NCI-H146 treated with DMSO at 0.1 percent for 48 hours (cell line): Measurements from ENCODE around the gene ALKBH2.

Experiments
- DNase-seq: peaks from one replicate; lab custom pipeline; 2025; ENCODE audit not compliant: unreplicated experiment; lab: John Stamatoyannopoulos, UW

The ALKBH2 gene

GRCh38 chr12:109114644-109115043 is 21.4 kb upstream of the ALKBH2 start:
- DNase-seq = no peak

- DNase-seq = no peak
These were observed 20.5 kb upstream of the ALKBH2 start for GRCh38 chr12:109113661-109114321.

GRCh38 chr12:109112720-109113465 is 19.6 kb upstream of the ALKBH2 start:
- DNase-seq = no peak

GRCh38 chr12:109110988-109111495 is 17.8 kb upstream of the ALKBH2 start:
- DNase-seq = no peak

GRCh38 chr12:109109746-109110350 is 16.6 kb upstream of the ALKBH2 start:
- no peak for DNase-seq

- DNase-seq = no peak
These were observed 11.9 kb upstream of the ALKBH2 start for GRCh38 chr12:109105176-109105575.

- no peak for DNase-seq
These were observed 9.2 kb upstream of the ALKBH2 start for GRCh38 chr12:109102491-109102890.

GRCh38 chr12:109100741-109101140 is 7.5 kb upstream of the ALKBH2 start:
- DNase-seq = no peak

- no peak for DNase-seq
These were observed 6.3 kb upstream of the ALKBH2 start for GRCh38 chr12:109099431-109100020.

GRCh38 chr12:109098651-109099050 is 5.4 kb upstream of the ALKBH2 start:
- DNase-seq = no peak

- DNase-seq = no peak
These were observed 4.9 kb upstream of the ALKBH2 start for GRCh38 chr12:109098183-109098604.

- DNase-seq = peak; percentile 87
These were observed 4.3 kb upstream of the ALKBH2 start, which contains the start of gene UNG for GRCh38 chr12:109097435-109098182. TSS of gene UNG (plus strand) at chr12:109097597. CDS start at chr12:109097680, 83 bp downstream.

GRCh38 chr12:109097140-109097434 is 3.8 kb upstream of the ALKBH2 start:
- DNase-seq = no peak

- DNase-seq = no peak
These were observed 713 bp downstream of the ALKBH2 start for GRCh38 chr12:109092497-109093021.

- no peak for DNase-seq
These were observed 3.6 kb downstream of the ALKBH2 start for GRCh38 chr12:109089683-109090082.

- DNase-seq = no peak
These were observed 4.5 kb downstream of the ALKBH2 start for GRCh38 chr12:109088818-109089217.

GRCh38 chr12:109087250-109087649 is 6.0 kb downstream of the ALKBH2 start:
- no peak for DNase-seq

GRCh38 chr12:109085590-109085989 is 7.7 kb downstream of the ALKBH2 start:
- DNase-seq = no peak

GRCh38 chr12:109084425-109084824 is 8.8 kb downstream of the ALKBH2 start:
- DNase-seq = no peak

- no peak for DNase-seq
These were observed 10.5 kb downstream of the ALKBH2 start for GRCh38 chr12:109082751-109083150.

GRCh38 chr12:109074866-109075265 is 18.4 kb downstream of the ALKBH2 start:
- no peak for DNase-seq
